Activated CD4-positive, alpha-beta memory T cell treated with anti-CD3 and anti-CD28 coated beads, Interleukin-2, amount 10 ng/mL, durations not matched to agents 7 days and 5 days (primary cell): ENCODE results near the gene USF2. TPM values are rescaled to one million over a fixed set of nuclear protein-coding genes. Genes with fewer than 3 reads are reported as not detected.

ENCODE experiments used
- CTCF ChIA-PET: fragments of 350-600 bp; sonication (Branson Sonifier 250); formaldehyde crosslinking; loops from one replicate; lab custom pipeline; 2021; ENCODE audit warnings: antibody characterized with exemption, inconsistent platforms; lab: Charles Lee
- POLR2A ChIA-PET: fragments of 350-600 bp; sonication (Branson Sonifier 250); formaldehyde crosslinking; loops from one replicate; lab custom pipeline; 2021; ENCODE audit warnings: antibody characterized with exemption; lab: Charles Lee
- DNase-seq: peaks from one replicate; pipeline ENCODE4 v3.0.0-alpha.2; 2020
- H3K27ac Mint-ChIP-seq: one replicate; pipeline ENCODE4 v1.8.0; 2021; ENCODE audit warnings: mild to moderate bottlenecking, mixed read lengths
- H3K27me3 Mint-ChIP-seq: one replicate; pipeline ENCODE4 v1.8.0; 2021; ENCODE audit warnings: mixed read lengths
- H3K36me3 Mint-ChIP-seq: one replicate; pipeline ENCODE4 v1.8.0; 2021; ENCODE audit warnings: low read depth, mixed read lengths
- H3K4me1 Mint-ChIP-seq: one replicate; pipeline ENCODE4 v1.8.0; 2021; ENCODE audit warnings: mixed read lengths
- H3K4me3 Mint-ChIP-seq: one replicate; pipeline ENCODE4 v1.8.0; 2021; ENCODE audit warnings: mild to moderate bottlenecking, mixed read lengths
- H3K9me3 Mint-ChIP-seq: one replicate; pipeline ENCODE4 v1.8.0; 2021; ENCODE audit warnings: mixed read lengths
- total RNA-seq, 2 experiments: library from RNA; stranded (reverse); gene quantifications; one replicate each; pipeline ENCODE4 v1.2.3, GENCODE V29; 2021

Gene USF2
- total RNA-seq, 2 experiments from 2014 or later: 164 to 172 TPM

DNA sequence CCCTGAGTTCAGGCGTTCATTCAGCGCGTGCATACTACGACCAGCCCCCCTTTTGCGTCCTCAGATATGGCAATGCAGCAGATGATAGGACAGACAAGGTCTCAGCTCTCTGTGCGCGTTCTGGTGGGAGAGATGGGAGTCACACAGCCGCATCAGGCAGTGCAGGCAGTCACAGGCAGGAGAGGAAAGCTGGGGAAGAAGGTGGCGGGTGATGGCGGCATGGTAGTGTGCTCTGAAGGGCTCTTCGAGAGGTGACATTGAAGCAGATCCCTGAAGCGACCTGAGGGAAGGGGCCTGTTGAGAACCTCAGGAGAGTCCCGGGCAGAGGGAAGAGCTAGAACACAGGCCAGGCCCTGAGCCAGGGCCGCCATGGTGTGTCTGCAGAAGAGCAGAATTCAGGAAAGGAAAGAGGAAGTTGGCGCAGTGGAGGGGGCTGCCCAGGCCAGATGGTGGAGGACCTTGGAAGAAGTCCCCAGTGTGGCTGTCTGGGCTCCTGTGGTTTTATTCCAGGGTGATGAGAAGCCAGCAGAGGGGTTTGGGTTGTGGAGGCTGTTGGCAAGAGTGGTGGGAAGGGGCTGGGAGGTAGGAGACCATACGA, 3.5 kb downstream of the USF2 start:
- no peaks in the 10 kb centered on the region for H3K9me3 Mint-ChIP-seq
- peaks cover 67% of the 10 kb centered on the region for H3K36me3 Mint-ChIP-seq
- no peak overlapping the region for H3K27ac Mint-ChIP-seq
- H3K4me1 Mint-ChIP-seq: peaks cover 18% of the 10 kb centered on the region
- H3K27me3 Mint-ChIP-seq: no peaks in the 10 kb centered on the region
- CTCF ChIA-PET: interaction anchor here (1.2 kb wide), 1 partner anchor 130 kb away, joined by 4 read pairs; no protein-coding TSS in a partner anchor
- DNase-seq: no peak
- H3K4me3 Mint-ChIP-seq: no peak overlapping the region
- POLR2A ChIA-PET: no interaction called here

DNA sequence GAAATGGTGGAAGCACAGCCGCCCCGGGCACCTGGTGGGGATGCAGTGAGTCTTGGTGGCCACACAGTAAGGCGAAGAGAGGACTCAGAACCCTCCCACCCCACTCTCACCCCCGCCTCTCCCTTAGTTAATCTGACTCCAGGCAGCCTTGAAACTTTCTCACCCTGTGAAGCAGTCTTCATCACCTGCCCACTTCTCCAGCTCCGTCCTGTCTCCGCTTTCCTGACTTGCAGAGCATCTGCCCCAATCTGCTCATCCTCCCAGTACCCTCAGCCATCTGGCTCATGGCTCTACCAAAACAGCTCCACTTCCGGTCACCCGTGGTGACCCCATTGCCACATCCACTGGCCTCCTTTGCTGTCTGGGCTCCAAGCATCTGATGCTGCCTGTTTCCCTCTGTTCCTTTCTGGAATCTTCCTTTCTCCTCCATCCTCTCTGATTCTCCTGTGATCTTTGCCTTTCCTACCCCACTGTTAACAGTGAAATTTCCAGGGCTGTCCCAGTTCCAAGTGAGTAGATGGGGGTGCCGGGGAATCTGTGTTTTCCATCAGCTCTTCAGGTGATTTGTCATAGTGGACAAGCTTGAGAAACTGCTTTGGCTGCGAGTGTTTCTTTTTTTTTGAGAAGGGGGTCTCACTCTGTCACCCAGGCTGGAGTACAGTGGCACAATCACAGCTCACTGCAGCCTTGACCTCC, 4.3 kb downstream of the USF2 start:
- Mint-ChIP-seq H3K4me3 (no peak overlapping the region), H3K4me1 (peaks cover 16% of the 10 kb centered on the region), H3K9me3 (no peaks in the 10 kb centered on the region), H3K27me3 (no peaks in the 10 kb centered on the region), H3K36me3 (peaks cover 64% of the 10 kb centered on the region), H3K27ac (no peak overlapping the region)
- no peak for DNase-seq
- ChIA-PET POLR2A (no interaction called here), CTCF (no interaction called here)

DNA sequence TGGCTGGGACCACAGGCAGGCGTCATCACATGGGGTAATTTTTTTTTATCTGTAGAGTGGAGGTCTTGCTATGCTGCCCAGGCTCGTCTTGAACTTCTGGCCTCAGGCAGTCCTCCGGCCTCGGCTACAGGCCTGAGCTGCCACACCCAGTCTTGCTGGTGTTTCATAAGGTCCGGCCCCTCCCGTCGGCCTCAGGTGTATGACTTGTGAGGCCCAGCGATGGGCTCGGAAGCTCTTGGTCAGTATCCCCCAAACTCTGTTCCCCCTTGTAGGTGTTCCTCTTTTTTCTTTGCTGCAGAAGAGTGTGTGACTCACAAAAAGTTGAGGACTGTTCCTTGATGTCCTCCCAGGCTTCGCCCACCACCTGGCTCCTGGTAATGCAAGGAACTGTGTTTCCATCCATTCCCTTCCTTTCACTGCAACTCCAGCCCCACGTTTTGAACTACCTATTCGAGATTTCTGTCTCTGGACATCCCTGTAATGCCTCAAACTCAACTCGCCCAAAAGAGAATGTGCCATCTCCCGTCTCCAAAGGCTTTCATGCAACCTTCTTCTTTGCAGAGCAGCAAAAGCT, 5.0 kb downstream of the USF2 start:
- peaks cover 16% of the 10 kb centered on the region for H3K4me1 Mint-ChIP-seq
- H3K9me3 Mint-ChIP-seq: no peaks in the 10 kb centered on the region
- ChIA-PET POLR2A (interaction anchor here (1.1 kb wide), 1 partner anchor 133 kb away, joined by 3 read pairs; no protein-coding TSS in a partner anchor), CTCF (no interaction called here)
- no peak overlapping the region for H3K27ac Mint-ChIP-seq
- peaks cover 64% of the 10 kb centered on the region for H3K36me3 Mint-ChIP-seq
- no peak for DNase-seq
- no peaks in the 10 kb centered on the region for H3K27me3 Mint-ChIP-seq
- H3K4me3 Mint-ChIP-seq: no peak overlapping the region

DNA sequence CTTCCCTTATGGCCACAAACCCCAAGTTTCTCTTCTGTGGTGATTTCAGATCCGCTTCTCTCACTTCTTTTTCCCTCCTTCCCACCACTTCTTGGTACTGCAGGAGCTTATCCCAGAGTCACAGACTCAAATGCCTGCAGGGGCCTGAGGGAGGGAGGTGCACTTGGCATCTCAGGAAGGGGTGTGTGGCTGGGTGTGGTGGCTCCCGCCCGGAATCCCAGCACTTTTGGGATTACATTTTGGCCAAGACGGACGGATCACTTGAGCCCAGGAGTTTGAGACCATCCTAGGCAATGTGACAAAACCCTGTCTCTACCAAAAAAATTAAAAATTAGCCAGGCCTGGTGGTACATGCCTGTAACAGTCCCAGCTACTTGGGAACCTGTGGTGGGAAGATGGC, 5.6 kb downstream of the USF2 start:
- no peak overlapping the region for H3K4me3 Mint-ChIP-seq
- no peak for DNase-seq
- no peaks in the 10 kb centered on the region for H3K27me3 Mint-ChIP-seq
- H3K9me3 Mint-ChIP-seq: no peaks in the 10 kb centered on the region
- POLR2A ChIA-PET: interaction anchor here (1.1 to 1.6 kb wide), 2 partner anchors 120 to 133 kb away, joined by 3 read pairs; partner anchors contain the start of gene FXYD5
- no peak overlapping the region for H3K27ac Mint-ChIP-seq
- CTCF ChIA-PET: no interaction called here
- peaks cover 16% of the 10 kb centered on the region for H3K4me1 Mint-ChIP-seq
- H3K36me3 Mint-ChIP-seq: peaks cover 66% of the 10 kb centered on the region

DNA sequence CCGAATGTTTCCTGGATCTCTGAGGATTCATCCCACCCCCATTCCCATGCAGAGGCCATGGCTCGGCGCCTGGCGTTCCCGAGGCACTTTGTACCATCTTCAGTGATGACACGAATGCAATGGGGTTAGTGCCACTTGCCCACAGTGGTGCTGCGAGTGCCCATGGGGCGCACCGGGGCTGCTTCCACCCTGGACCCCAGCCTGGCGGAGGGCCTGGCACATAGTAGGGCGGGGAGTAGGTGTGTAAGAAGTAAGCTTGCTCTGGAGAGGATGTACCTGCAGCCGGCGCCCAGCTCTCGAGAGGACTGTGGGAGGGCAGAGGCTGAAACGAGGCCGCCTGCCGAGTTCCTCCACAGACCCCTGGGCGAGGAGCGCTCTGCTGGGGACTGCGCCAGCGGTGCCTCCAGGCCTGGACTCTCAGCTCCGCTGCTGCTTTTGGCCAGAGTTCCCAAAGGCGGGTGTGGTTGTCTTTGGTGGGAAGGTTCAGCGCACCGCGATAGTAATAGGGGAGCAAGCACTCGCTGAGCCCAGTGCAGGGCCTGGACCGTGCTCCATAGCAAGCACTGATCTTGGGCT, 8.0 kb downstream of the USF2 start:
- Mint-ChIP-seq H3K4me1 (peaks cover 4% of the 10 kb centered on the region), H3K36me3 (peaks cover 49% of the 10 kb centered on the region), H3K27ac (peak overlapping the region; percentile 19), H3K27me3 (peaks cover under 1% of the 10 kb centered on the region), H3K4me3 (no peak overlapping the region), H3K9me3 (no peaks in the 10 kb centered on the region)
- ChIA-PET CTCF (no interaction called here), POLR2A (interaction anchor here (1.2 kb wide), 1 partner anchor 136 kb away, joined by 3 read pairs; no protein-coding TSS in a partner anchor)
- DNase-seq: no peak

DNA sequence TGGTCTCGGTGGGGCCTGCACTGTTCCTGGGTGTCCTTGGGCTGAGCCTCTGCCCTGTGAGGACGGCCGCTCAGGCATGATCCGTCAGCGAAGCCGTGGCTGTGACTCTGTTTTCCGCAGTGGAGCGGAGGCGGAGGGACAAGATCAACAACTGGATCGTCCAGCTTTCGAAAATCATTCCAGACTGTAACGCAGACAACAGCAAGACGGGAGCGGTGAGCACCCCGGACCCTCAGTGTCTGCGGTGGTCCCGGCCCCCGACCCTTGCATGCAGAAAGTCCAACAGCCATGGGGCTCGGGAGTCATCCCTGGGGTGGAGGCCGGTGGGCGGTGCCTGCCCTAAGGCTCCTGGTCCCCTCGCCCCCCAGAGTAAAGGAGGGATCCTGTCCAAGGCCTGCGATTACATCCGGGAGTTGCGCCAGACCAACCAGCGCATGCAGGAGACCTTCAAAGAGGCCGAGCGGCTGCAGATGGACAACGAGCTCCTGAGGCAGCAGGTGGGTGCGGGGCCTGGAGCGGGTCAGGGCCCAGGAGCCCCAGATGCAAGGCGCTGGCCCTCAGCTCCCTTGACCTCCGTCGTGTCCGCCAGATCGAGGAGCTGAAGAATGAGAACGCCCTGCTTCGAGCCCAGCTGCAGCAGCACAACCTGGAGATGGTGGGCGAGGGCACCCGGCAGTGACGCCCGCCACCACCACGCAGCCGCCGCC, 10.0 kb downstream of the USF2 start:
- Mint-ChIP-seq H3K27me3 (peaks cover 16% of the 10 kb centered on the region), H3K4me1 (no peaks in the 10 kb centered on the region), H3K9me3 (no peaks in the 10 kb centered on the region), H3K36me3 (peaks cover 33% of the 10 kb centered on the region), H3K4me3 (no peak overlapping the region), H3K27ac (no peak overlapping the region)
- ChIA-PET CTCF (no interaction called here), POLR2A (interaction anchor here (1.8 kb wide), 1 partner anchor 9 kb away, joined by 6 read pairs; no protein-coding TSS in a partner anchor)
- no peak for DNase-seq

DNA sequence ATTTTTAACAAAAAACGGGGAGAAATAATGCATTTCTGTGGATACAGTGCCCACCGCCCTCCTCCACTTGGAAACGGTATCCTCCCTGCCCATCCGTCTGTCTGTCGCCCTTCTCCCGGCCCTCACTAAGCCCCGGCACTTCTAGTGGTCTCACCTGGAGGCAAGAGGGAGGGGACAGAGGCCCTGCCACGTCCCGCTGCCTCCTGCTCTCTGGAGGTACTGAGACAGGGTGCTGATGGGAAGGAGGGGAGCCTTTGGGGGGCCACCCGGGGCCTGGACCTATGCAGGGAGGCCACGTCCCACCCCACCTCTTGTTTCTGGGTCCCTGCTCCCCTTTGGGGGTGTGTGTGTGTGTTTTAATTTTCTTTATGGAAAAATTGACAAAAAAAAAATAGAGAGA, 10.6 kb downstream of the USF2 start:
- Mint-ChIP-seq H3K4me1 (no peaks in the 10 kb centered on the region), H3K36me3 (peaks cover 26% of the 10 kb centered on the region), H3K9me3 (no peaks in the 10 kb centered on the region), H3K27me3 (peaks cover 18% of the 10 kb centered on the region), H3K27ac (no peak overlapping the region), H3K4me3 (no peak overlapping the region)
- ChIA-PET CTCF (no interaction called here), POLR2A (interaction anchor here (1.8 kb wide), 1 partner anchor 10 kb away, joined by 6 read pairs; no protein-coding TSS in a partner anchor)
- no peak for DNase-seq

DNA sequence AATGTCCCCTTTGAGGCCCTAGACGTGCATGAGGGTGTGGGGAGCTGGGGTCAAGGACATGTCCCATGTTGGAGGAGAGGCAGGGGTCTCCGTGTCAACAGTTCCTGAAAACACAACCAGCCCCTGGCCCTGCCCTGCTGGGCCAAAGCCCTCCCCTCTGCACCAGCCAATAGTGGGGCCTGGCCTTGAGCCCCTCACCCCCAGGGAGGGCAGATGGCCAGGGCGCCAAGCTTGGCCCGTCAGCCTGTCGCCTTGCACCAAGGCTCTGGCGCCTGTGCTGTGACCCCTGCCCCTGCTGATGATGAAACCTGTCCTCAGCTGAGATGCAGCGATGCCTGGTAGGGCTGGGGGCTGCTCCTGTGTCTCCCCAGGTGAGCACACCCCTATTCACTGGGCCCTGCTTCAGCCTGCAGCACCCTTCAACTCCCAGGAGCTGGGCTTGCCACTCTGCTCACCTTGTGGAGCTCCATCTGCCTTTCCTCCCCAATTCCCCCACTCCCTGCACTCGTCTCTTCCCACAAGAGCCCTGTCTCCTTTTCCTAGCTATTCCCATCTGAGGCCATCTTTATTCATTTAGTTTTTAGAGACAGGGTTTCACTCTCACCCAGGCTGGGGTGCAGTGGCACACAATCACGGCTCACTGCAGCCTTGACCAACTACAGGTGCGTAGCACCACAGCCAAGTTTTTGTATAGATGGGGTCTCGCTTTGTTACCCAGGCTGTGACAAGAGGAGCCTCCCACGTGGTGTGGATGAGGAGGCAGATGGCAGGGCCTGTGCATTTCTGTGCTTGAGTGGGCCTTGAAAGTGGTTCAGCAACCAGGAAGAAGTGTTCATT, 11.4 kb downstream of the USF2 start:
- ChIA-PET POLR2A (interaction anchor here (0.8 to 1.3 kb wide), 3 partner anchors 9 to 22 kb away, joined by 3 to 4 read pairs (median 3); no protein-coding TSS in a partner anchor), CTCF (no interaction called here)
- no peaks in the 10 kb centered on the region for H3K9me3 Mint-ChIP-seq
- H3K27me3 Mint-ChIP-seq: peaks cover 21% of the 10 kb centered on the region
- H3K4me1 Mint-ChIP-seq: no peaks in the 10 kb centered on the region
- no peak overlapping the region for H3K4me3 Mint-ChIP-seq
- DNase-seq: no peak
- H3K27ac Mint-ChIP-seq: no peak overlapping the region
- H3K36me3 Mint-ChIP-seq: peaks cover 19% of the 10 kb centered on the region

DNA sequence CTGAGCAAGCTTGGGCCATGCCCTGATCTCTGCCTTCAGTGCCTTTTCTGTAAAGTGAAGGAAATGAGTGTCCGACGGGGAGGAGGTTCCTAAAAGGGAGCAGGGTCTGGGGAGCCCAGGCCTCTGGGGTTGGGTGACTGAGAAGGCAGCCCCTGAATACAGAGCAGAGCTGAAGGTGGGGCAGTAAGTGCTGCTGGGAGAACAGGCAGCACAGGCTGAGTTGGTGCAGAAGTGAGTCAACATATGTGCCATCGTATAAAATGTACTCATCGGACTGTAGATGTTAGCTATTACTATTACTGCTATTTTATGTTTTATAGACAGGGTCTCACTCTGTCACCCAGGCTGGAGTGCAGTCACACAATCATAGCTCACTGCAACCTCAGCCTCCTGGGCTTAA, 12.5 kb downstream of the USF2 start:
- CTCF ChIA-PET: no interaction called here
- Mint-ChIP-seq H3K4me3 (no peak overlapping the region), H3K9me3 (no peaks in the 10 kb centered on the region), H3K36me3 (peaks cover 11% of the 10 kb centered on the region), H3K4me1 (no peaks in the 10 kb centered on the region), H3K27me3 (peaks cover 21% of the 10 kb centered on the region), H3K27ac (no peak overlapping the region)
- POLR2A ChIA-PET: interaction anchor here (0.9 to 1.3 kb wide), 2 partner anchors 14 to 21 kb away, joined by 3 read pairs; no protein-coding TSS in a partner anchor
- DNase-seq: no peak

DNA sequence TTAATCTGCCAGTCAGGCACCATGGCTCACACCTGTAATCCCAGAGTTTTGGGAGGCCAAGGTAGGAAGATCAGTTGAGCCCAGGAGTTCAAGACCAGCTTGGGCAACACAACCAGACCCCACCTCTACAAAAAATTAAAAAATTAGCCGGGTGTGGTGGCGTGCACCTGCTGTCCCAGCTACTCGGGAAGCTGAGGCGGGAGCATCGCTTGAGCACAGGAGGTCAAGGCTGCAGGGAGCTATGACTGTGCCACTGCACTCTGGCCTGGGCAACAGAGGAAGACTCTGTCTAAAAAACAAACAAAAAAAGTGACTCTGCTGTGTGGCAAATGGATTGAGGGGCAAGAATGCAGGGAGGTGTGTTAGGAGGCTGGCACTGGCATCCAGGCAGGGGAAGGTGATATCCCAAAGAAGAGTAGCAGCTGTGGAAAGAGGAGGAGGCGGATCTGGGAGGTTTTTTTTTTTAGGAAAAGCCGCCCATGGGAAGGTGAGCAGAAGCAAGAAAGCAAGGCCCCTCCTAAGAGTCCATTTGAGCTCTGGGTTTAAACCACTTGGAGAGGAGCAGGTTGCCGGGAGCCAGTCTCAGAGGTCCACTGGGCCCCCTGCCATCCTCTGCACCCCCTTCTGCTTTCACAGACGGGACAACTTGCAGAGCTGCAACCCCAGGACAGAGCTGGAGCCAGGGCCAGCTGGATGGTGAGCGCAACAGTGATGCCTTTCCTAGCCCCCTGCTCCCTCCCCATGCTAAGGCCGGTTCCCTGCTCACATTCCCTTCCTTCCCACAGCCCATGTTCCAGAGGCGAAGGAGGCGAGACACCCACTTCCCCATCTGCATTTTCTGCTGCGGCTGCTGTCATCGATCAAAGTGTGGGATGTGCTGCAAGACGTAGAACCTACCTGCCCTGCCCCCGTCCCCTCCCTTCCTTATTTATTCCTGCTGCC, 15.7 kb downstream of the USF2 start:
- Mint-ChIP-seq H3K4me1 (no peaks in the 10 kb centered on the region), H3K36me3 (peaks cover 1% of the 10 kb centered on the region), H3K9me3 (no peaks in the 10 kb centered on the region), H3K27ac (no peak overlapping the region), H3K4me3 (no peak overlapping the region), H3K27me3 (peaks cover 22% of the 10 kb centered on the region)
- POLR2A ChIA-PET: no interaction called here
- DNase-seq: no peak
- CTCF ChIA-PET: no interaction called here

DNA sequence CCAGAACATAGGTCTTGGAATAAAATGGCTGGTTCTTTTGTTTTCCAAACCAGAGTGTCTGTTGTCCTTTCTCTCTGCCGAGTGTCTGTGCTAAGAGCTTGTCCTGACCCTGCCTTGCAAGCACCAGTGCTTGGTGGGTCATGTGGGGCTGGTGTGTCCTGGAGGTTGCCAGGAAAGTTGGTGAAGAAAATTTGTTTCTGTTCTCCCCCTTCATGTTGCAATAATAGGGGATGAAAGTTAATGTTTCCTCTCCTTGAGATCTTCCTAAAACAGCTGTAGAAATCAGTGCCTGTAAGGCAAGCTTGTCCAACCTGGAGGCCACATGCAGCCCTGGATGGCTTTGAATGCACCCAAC, 16.3 kb downstream of the USF2 start:
- no peaks in the 10 kb centered on the region for H3K9me3 Mint-ChIP-seq
- no peak for DNase-seq
- no peaks in the 10 kb centered on the region for H3K36me3 Mint-ChIP-seq
- ChIA-PET POLR2A (no interaction called here), CTCF (interaction anchor here (0.6 kb wide), 1 partner anchor 214 kb away, joined by 3 read pairs; no protein-coding TSS in a partner anchor)
- no peak overlapping the region for H3K4me3 Mint-ChIP-seq
- H3K4me1 Mint-ChIP-seq: no peaks in the 10 kb centered on the region
- no peak overlapping the region for H3K27ac Mint-ChIP-seq
- peaks cover 22% of the 10 kb centered on the region for H3K27me3 Mint-ChIP-seq
